ENCODE measurements around the gene KLHL29. TPM values are rescaled to one million over a fixed set of nuclear protein-coding genes. Genes with fewer than 3 reads are reported as not detected.

The KLHL29 gene
- total RNA-seq, 1 experiment from 2014 or later: 16.7 TPM

GRCh38 chr2:23534771-23535170 lies 149.8 kb downstream of the KLHL29 start:
- Histone ChIP-seq H3K4me1 (ENCODE audit: control insufficient read depth in 1 of 2, insufficient read depth in 2 of 2, low read length in 2 of 2) (no peaks in the 10 kb centered on the region), H3K27ac (ENCODE audit: low read depth, low read length) (no peak overlapping the region), H3K36me3 (ENCODE audit: control insufficient read depth in 1 of 2, insufficient read depth in 2 of 2, low read length in 2 of 2) (no peaks in the 10 kb centered on the region), H4K20me1 (ENCODE audit: insufficient read depth) (no peaks in the 10 kb centered on the region), H3K4me3 (replicated peaks in 1 of 2; ENCODE audit: low read depth in 1 of 2, low read length in 2 of 2) (no peak overlapping the region), H3K27me3 (ENCODE audit: insufficient read depth, low read length) (no peaks in the 10 kb centered on the region), H3K9me2 (ENCODE audit: insufficient read depth) (no peaks in the 10 kb centered on the region), H3K9ac (ENCODE audit: low read length) (no peak overlapping the region), H3K79me2 (ENCODE audit: insufficient read depth, low read length) (no peaks in the 10 kb centered on the region), H2AFZ (ENCODE audit: low read depth, low read length, poor library complexity, severe bottlenecking) (no peak overlapping the region), H3K4me2 (ENCODE audit: low read length) (no peak overlapping the region), H3K9me3 (ENCODE audit: control insufficient read depth in 1 of 2, insufficient read depth in 1 of 2, low read depth in 1 of 2, low read length in 2 of 2) (no peaks in the 10 kb centered on the region)
- ChIA-PET RAD21 (ENCODE audit: low non-redundant PET in 1 of 2, low total read pairs in 2 of 2, uncharacterized antibody in 2 of 2, unreplicated experiment in 2 of 2) (no interaction called here), CTCF (no interaction called here), POLR2A (no interaction called here)
- ATAC-seq (no peak), DNase-seq (ENCODE audit: low read depth, low spot score) (no peak)
- no TSS peak for BruUV-seq (replicated peaks)
- no peak for TF ChIP-seq ZNF274 (IDR thresholded peaks at IDR 0.05; ENCODE audit: low read depth, low read length)
- no peak for TF ChIP-seq ELF1 (IDR thresholded peaks at IDR 0.05; ENCODE audit: borderline replicate concordance, low read depth)
- TF ChIP-seq SP1 (IDR thresholded peaks at IDR 0.05; ENCODE audit: low read depth): no peak
- intact Hi-C loops (cut with micrococcal nuclease): no loop called here

GRCh38 chr2:23536326-23536725 lies 151.3 kb downstream of the KLHL29 start:
- no peaks in the 10 kb centered on the region for H3K36me3 ChIP-seq (ENCODE audit: control insufficient read depth in 1 of 2, insufficient read depth in 2 of 2, low read length in 2 of 2)
- intact Hi-C loops (cut with micrococcal nuclease): no loop called here
- H4K20me1 ChIP-seq (ENCODE audit: insufficient read depth): no peaks in the 10 kb centered on the region
- DNase-seq (ENCODE audit: low read depth, low spot score) (no peak), ATAC-seq (no peak)
- CTCF ChIA-PET: no interaction called here
- H2AFZ ChIP-seq (ENCODE audit: low read depth, low read length, poor library complexity, severe bottlenecking): no peak overlapping the region
- no peak overlapping the region for H3K4me3 ChIP-seq (replicated peaks in 1 of 2; ENCODE audit: low read depth in 1 of 2, low read length in 2 of 2)
- POLR2A ChIA-PET: no interaction called here
- H3K4me1 ChIP-seq (ENCODE audit: control insufficient read depth in 1 of 2, insufficient read depth in 2 of 2, low read length in 2 of 2): no peaks in the 10 kb centered on the region
- no peaks in the 10 kb centered on the region for H3K9me3 ChIP-seq (ENCODE audit: control insufficient read depth in 1 of 2, insufficient read depth in 1 of 2, low read depth in 1 of 2, low read length in 2 of 2)
- H3K79me2 ChIP-seq (ENCODE audit: insufficient read depth, low read length): no peaks in the 10 kb centered on the region
- no peak overlapping the region for H3K4me2 ChIP-seq (ENCODE audit: low read length)
- BruUV-seq (replicated peaks): no TSS peak
- no peak overlapping the region for H3K9ac ChIP-seq (ENCODE audit: low read length)
- H3K9me2 ChIP-seq (ENCODE audit: insufficient read depth): no peaks in the 10 kb centered on the region
- H3K27ac ChIP-seq (ENCODE audit: low read depth, low read length): no peak overlapping the region
- no peaks in the 10 kb centered on the region for H3K27me3 ChIP-seq (ENCODE audit: insufficient read depth, low read length)
- RAD21 ChIA-PET (ENCODE audit: low non-redundant PET in 1 of 2, low total read pairs in 2 of 2, uncharacterized antibody in 2 of 2, unreplicated experiment in 2 of 2): no interaction called here
- TF ChIP-seq SRF (IDR thresholded peaks at IDR 0.05; ENCODE audit: low read depth) (no peak), ZFX (IDR thresholded peaks at IDR 0.05) (no peak), EZH2phosphoT487 (IDR thresholded peaks at IDR 0.05; ENCODE audit: borderline replicate concordance) (no peak), FOSL1 (IDR thresholded peaks at IDR 0.05; ENCODE audit: low read depth) (no peak), RAD21 (IDR thresholded peaks at IDR 0.05; ENCODE audit: low read depth) (no peak)
- TF ChIP-seq, protein P1, sequence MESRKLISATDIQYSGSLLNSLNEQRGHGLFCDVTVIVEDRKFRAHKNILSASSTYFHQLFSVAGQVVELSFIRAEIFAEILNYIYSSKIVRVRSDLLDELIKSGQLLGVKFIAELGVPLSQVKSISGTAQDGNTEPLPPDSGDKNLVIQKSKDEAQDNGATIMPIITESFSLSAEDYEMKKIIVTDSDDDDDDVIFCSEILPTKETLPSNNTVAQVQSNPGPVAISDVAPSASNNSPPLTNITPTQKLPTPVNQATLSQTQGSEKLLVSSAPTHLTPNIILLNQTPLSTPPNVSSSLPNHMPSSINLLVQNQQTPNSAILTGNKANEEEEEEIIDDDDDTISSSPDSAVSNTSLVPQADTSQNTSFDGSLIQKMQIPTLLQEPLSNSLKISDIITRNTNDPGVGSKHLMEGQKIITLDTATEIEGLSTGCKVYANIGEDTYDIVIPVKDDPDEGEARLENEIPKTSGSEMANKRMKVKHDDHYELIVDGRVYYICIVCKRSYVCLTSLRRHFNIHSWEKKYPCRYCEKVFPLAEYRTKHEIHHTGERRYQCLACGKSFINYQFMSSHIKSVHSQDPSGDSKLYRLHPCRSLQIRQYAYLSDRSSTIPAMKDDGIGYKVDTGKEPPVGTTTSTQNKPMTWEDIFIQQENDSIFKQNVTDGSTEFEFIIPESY (IDR thresholded peaks at IDR 0.05; ENCODE audit: extremely low read depth, insufficient replicate concordance, low read length): no peak
